GM10266 (cell line): Measurements from ENCODE around the gene SAMD4A.

ENCODE experiments used
- DNase-seq: peaks from one replicate; pipeline ENCODE4 v3.0.0; 2012; ENCODE audit errors: extremely low spot score
- TF ChIP-seq, protein P1 (sequence below): IDR thresholded peaks from 2 replicates; pipeline ENCODE4 v1.5.1; 2012; ENCODE audit warnings: mild to moderate bottlenecking, low read depth; ENCODE audit not compliant: control insufficient read depth, insufficient read depth; ENCODE audit errors: missing control alignments

The SAMD4A gene

DNA sequence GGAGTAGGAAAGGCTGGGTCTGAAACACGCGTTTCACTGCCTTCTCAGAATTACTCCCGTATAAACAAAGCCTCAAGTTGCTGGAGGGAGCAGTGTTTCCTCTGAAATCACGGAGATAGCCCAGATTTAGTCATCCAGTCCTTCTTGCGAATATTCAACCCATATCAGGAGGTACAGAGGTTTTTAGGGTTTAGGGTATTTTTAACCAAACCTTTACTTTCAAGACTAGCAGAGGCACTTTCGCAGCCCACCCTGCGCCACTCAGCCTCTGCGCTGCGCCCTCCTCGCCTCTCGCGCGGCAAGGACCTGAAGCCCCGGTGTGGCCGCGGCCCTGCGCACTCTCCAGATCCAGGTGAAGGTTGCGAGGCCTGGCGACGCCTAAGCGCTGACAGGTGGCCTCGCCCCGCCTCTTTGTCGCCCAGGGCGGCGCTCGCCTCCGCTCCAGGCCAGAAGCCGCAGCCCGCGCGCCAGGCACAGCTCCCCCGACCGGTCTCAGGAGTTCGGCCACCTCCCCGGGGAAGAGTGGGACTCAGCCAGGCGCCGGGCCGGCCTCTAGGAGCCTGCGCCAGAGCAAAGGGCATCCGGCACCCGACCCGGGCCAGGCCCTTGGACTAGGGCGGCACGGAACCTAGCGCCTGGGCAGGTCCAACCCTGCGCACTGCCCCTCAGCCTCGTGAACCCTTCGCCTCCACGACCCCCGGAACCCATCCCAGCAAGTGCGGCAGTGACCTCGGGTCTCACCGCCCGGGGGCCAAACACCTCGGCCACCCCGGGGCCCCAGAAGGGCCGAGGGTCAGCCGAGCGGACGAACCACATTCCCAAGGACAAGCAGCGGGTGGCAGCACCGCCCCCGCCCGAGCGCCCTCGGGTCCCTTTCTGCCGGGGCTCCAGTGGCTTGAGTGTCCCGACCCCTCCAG lies 1.8 kb upstream of the SAMD4A start:
- TF ChIP-seq, protein P1, sequence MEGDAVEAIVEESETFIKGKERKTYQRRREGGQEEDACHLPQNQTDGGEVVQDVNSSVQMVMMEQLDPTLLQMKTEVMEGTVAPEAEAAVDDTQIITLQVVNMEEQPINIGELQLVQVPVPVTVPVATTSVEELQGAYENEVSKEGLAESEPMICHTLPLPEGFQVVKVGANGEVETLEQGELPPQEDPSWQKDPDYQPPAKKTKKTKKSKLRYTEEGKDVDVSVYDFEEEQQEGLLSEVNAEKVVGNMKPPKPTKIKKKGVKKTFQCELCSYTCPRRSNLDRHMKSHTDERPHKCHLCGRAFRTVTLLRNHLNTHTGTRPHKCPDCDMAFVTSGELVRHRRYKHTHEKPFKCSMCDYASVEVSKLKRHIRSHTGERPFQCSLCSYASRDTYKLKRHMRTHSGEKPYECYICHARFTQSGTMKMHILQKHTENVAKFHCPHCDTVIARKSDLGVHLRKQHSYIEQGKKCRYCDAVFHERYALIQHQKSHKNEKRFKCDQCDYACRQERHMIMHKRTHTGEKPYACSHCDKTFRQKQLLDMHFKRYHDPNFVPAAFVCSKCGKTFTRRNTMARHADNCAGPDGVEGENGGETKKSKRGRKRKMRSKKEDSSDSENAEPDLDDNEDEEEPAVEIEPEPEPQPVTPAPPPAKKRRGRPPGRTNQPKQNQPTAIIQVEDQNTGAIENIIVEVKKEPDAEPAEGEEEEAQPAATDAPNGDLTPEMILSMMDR, result peak; percentile 14
- DNase-seq, result peak; percentile 76

DNA sequence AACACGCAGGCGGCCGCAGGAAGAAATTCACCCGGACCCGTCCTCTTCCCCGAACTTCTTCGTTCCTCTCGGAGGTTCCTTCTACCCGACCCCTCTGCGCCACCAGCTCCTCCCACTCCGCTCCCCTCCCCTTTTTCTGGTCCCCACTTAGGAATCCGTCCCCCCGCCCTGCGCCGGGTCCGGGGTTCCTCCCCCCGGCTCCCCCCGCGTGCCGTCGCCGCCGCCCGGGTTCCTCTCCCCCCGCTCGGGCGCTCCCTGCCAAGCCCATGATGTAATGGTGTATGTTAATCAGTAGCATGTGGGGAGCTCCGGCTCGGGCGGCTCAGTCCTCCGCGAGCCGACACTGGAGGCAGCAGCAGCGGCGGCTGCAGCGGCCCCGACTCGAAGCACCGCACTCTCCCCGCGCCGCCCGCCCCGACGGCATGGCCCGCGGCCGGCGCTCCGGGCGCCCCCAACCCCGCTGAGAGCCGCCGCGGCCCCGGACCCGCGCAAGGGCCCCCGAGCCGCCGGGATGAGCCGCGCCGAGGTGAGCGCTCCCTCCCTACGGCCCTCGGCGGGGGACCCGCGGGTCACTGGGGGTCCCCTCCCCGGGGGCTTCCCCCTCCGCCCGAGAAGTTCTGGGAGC lies 1.0 kb upstream of the SAMD4A start:
- peak; percentile 87 for DNase-seq
- TF ChIP-seq, protein P1, result peak; percentile 6

DNA sequence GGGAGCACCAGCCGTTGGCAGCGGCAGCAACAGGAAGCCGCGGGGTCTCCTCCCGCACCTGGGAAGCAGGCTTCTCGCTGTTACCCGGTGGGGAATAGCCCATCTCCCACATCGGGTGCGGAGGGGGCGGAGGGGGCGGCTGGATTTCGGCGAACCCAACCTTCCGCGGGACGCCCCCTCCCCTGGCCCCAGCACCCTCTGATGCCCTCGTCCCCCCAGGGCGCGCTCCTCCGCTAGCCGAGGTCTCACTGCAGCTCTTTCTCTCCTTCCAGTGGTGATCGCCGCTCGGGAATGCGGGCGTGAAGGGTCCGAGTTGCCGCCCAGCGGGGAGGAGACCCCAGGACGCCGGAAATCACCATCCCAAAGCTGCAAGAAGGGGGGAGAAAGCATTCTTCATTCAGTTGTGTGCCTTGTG lies 303 bp downstream of the SAMD4A start:
- TF ChIP-seq, protein P1, result no peak
- no peak for DNase-seq

DNA sequence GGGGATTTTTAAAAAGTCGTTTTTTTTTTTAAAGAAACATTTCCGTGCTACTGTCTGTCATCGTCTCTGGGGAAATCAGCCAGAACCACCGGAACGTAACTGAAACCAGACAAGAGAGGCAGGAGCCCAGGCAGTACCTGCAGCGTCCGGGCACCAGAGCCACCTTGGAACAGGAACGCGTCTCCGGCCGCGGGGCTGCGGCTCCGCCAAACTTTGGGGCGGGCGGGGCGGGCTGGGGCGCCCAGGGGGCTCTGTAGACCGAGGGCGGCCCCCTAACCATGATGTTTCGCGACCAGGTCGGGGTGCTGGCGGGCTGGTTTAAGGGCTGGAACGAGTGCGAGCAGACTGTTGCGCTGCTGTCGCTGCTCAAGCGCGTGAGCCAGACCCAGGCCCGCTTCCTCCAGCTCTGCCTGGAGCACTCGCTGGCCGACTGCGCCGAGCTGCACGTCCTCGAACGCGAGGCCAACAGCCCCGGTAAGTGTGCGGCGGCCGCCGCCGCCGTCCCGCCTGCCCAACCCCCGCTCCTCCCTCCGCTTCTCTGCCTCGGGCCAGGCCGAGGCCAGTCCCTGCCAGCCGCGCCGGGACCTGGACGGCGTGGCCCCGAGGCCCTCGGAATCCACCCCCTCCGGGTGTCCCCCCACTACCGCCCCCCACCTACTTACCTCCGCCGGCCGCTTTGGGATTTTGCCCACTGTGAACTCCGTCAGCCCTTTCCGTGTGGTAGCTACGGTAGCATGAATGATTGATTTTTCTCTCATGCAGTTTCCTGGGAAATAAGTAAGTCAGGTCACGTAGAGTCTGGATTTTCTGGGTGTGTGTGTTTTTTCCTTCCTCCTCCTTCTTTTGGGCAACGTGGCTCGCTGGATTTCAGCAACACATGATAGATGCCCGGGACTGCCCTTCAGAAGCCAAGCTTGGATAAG lies 972 bp downstream of the SAMD4A start:
- TF ChIP-seq, protein P1, result no peak
- peak; percentile 68 for DNase-seq

DNA sequence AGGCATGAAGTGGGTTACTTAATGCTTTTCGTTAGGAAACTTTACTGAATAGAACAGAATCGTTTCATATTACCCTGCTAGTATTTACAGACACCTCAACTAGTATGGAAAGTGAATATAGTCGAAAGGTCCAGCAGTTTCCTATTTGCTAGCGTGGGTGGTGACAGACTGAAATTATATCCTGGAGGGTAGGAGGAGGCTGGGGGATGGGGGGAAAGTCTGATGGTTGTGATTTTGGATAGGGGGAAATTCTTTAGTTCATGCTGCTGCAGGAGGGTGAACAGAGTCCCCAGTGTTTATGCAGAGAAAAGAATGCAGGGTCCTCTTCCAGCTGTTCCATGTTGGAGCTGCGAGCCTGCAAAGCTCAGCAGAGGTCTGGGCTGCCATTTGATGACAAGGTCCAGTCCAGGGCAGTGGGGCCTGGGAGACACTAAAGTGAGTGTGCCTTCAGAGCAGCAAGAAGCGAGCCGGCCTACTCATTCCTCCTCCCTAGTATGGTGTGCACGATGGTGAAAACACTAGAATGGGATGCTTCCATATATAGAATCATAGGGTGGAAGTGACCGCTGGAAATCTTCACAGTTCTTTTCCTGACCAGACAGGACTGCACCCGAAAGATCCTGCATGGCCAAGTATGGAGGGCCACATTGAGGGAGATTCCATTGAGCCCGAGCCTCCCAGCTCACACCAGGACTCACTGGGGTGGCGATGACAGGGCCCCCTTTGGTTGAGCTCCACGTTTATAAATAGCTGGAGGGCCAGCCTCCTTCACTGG lies 2.1 kb downstream of the SAMD4A start:
- TF ChIP-seq, protein P1, result no peak
- no peak for DNase-seq

DNA sequence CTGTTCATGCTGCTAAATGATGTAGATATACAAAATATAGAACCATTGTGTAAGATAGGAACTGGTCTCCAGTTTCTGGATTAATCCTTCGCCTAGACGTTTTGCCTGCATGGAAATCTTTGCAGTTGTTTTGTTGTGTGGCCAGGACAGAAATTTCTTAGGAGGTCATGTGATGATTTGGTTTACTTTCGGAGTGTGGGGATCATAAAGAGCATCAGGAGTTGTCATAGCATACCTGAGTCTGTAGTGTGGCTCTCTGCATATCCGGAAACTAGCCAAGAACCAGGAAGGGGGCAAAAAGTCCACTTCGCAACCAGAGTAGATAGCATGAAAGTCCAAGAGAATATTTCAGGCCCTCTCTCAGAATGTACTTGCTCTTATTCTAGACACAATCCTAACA lies 3.1 kb downstream of the SAMD4A start:
- DNase-seq, result no peak
- TF ChIP-seq, protein P1, result no peak
